GM21381 (cell line): ENCODE data around the gene KIF1A.

Experiments
- ATAC-seq: cut with Tn5 transposase; IDR thresholded peaks from one replicate; pipeline ENCODE4 v1.9.1; 2021; ENCODE audit warnings: mild to moderate bottlenecking, moderate library complexity; ENCODE audit not compliant: unreplicated experiment

KIF1A gene

GRCh38 chr2:240819858-240820606 lies at the start of gene KIF1A:
KIF1A (minus strand) TSS chr2:240820219; CDS start chr2:240797752, 22,467 bp downstream.
- ATAC-seq, result no peak

GRCh38 chr2:240869109-240869955 lies 49.3 kb upstream of the KIF1A start:
- no peak for ATAC-seq

- no peak for ATAC-seq
These were observed 48.5 kb upstream of the KIF1A start, which contains the start of gene AGXT for GRCh38 chr2:240868286-240869108. AGXT (plus strand) TSS chr2:240868824; CDS start chr2:240868866, 42 bp downstream.

- no peak for ATAC-seq
These were observed 45.4 kb upstream of the KIF1A start for GRCh38 chr2:240865391-240865790.

GRCh38 chr2:240864475-240864874 lies 44.5 kb upstream of the KIF1A start:
- no peak for ATAC-seq

GRCh38 chr2:240861547-240861946 lies 41.5 kb upstream of the KIF1A start:
- ATAC-seq, result no peak

GRCh38 chr2:240858871-240859270 lies 38.9 kb upstream of the KIF1A start:
- no peak for ATAC-seq

GRCh38 chr2:240858321-240858720 lies 38.3 kb upstream of the KIF1A start:
- ATAC-seq, result no peak

- ATAC-seq, result no peak
These were observed 37.3 kb upstream of the KIF1A start for GRCh38 chr2:240857039-240858008.

- no peak for ATAC-seq
These were observed 36.3 kb upstream of the KIF1A start for GRCh38 chr2:240856151-240856980.

GRCh38 chr2:240855670-240856069 lies 35.7 kb upstream of the KIF1A start:
- no peak for ATAC-seq

GRCh38 chr2:240852671-240853314 lies 32.8 kb upstream of the KIF1A start:
- no peak for ATAC-seq

- ATAC-seq, result no peak
These were observed 31.3 kb upstream of the KIF1A start for GRCh38 chr2:240851078-240851991.

- ATAC-seq, result no peak
These were observed 30.7 kb upstream of the KIF1A start for GRCh38 chr2:240850756-240851077.

GRCh38 chr2:240850026-240850425 lies 30.0 kb upstream of the KIF1A start:
- no peak for ATAC-seq

- ATAC-seq, result no peak
These were observed 29.1 kb upstream of the KIF1A start for GRCh38 chr2:240848900-240849680.

- no peak for ATAC-seq
These were observed 27.8 kb upstream of the KIF1A start for GRCh38 chr2:240847817-240848216.
